Activated CD4-positive, CD25-positive, alpha-beta regulatory T cell treated with anti-CD3 and anti-CD28 coated beads, Interleukin-2, amount 50 U/mL, for 72 hours (primary cell): ENCODE data around the gene TESMIN.

ENCODE experiments used
- DNase-seq: peaks from one replicate; pipeline ENCODE4 v3.0.0; 2021

TESMIN gene

GRCh38 chr11:68751331-68751856 is at the start of gene TESMIN:
TESMIN (minus strand) TSS chr11:68751520; CDS start chr11:68750660, 860 bp downstream.
- peak; percentile 94 for DNase-seq

- DNase-seq = peak; percentile 56
These were observed 47.0 kb upstream of the TESMIN start for GRCh38 chr11:68798221-68798813.

- DNase-seq = no peak
These were observed 45.5 kb upstream of the TESMIN start for GRCh38 chr11:68796801-68797200.

- no peak for DNase-seq
These were observed 41.2 kb upstream of the TESMIN start for GRCh38 chr11:68792400-68792966.

- DNase-seq = no peak
These were observed 33.3 kb upstream of the TESMIN start for GRCh38 chr11:68784653-68785052.

- DNase-seq = no peak
These were observed 32.0 kb upstream of the TESMIN start for GRCh38 chr11:68783216-68783821.

- no peak for DNase-seq
These were observed 31.4 kb upstream of the TESMIN start for GRCh38 chr11:68782711-68783110.

GRCh38 chr11:68780829-68781228 is 29.5 kb upstream of the TESMIN start:
- DNase-seq = no peak

GRCh38 chr11:68778205-68778604 is 26.9 kb upstream of the TESMIN start:
- no peak for DNase-seq

- DNase-seq = no peak
These were observed 25.3 kb upstream of the TESMIN start for GRCh38 chr11:68776442-68777235.

GRCh38 chr11:68775951-68776388 is 24.6 kb upstream of the TESMIN start:
- DNase-seq = no peak

- no peak for DNase-seq
These were observed 22.9 kb upstream of the TESMIN start for GRCh38 chr11:68774194-68774585.

GRCh38 chr11:68773521-68774193 is 22.3 kb upstream of the TESMIN start:
- DNase-seq = no peak

GRCh38 chr11:68772936-68773335 is 21.6 kb upstream of the TESMIN start:
- no peak for DNase-seq

- DNase-seq = no peak
These were observed 19.5 kb upstream of the TESMIN start for GRCh38 chr11:68770781-68771180.

- no peak for DNase-seq
These were observed 16.4 kb upstream of the TESMIN start for GRCh38 chr11:68767672-68768071.

- no peak for DNase-seq
These were observed 15.5 kb upstream of the TESMIN start for GRCh38 chr11:68766786-68767185.

- no peak for DNase-seq
These were observed 13.4 kb upstream of the TESMIN start for GRCh38 chr11:68764746-68765145.

GRCh38 chr11:68763926-68764657 is 12.8 kb upstream of the TESMIN start:
- no peak for DNase-seq

- no peak for DNase-seq
These were observed 11.9 kb upstream of the TESMIN start for GRCh38 chr11:68763181-68763721.

GRCh38 chr11:68762481-68762880 is 11.2 kb upstream of the TESMIN start:
- no peak for DNase-seq

GRCh38 chr11:68761801-68762200 is 10.5 kb upstream of the TESMIN start:
- DNase-seq = no peak
